Neural crest cell (in vitro differentiated cells): Measurements from ENCODE around the gene ANKRD34B. TPM values are rescaled to one million over a fixed set of nuclear protein-coding genes. Genes with fewer than 3 reads are reported as not detected.

Experiments
- DNase-seq: peaks from one replicate; pipeline ENCODE4 v3.0.0; 2021; ENCODE audit warnings: low read depth, mixed read lengths, low spot score
- H3K27ac Mint-ChIP-seq: one replicate; pipeline ENCODE4 v1.8.0; 2021; ENCODE audit warnings: mild to moderate bottlenecking, mixed read lengths; ENCODE audit not compliant: unreplicated experiment
- H3K27me3 Mint-ChIP-seq: 2 replicates; pipeline ENCODE4 v1.8.0; 2021; ENCODE audit warnings: low read depth, mild to moderate bottlenecking, mixed read lengths
- H3K36me3 Mint-ChIP-seq: 2 replicates; pipeline ENCODE4 v1.8.0; 2021; ENCODE audit warnings: low read depth, mild to moderate bottlenecking, mixed read lengths
- H3K4me1 Mint-ChIP-seq: 2 replicates; pipeline ENCODE4 v1.8.0; 2021; ENCODE audit warnings: mixed read lengths
- H3K4me3 Mint-ChIP-seq: one replicate; pipeline ENCODE4 v1.8.0; 2021; ENCODE audit warnings: mild to moderate bottlenecking, mixed read lengths
- H3K9me3 Mint-ChIP-seq: 2 replicates; pipeline ENCODE4 v1.8.0; 2021; ENCODE audit warnings: mixed read lengths
- total RNA-seq: library from RNA; stranded (reverse); gene quantifications from 2 replicates; pipeline ENCODE4 v1.2.1, GENCODE V29; 2021
- TF ChIP-seq, protein P1 (sequence below): fragments of 200-600 bp; sonication (generic); conservative IDR thresholded peaks from 2 replicates; pipeline ENCODE4 v1.5.0; 2021; ENCODE audit warnings: antibody characterized with exemption, mild to moderate bottlenecking

ANKRD34B gene
- total RNA-seq, 1 donor from 2014 or later: 0.05 TPM

DNA sequence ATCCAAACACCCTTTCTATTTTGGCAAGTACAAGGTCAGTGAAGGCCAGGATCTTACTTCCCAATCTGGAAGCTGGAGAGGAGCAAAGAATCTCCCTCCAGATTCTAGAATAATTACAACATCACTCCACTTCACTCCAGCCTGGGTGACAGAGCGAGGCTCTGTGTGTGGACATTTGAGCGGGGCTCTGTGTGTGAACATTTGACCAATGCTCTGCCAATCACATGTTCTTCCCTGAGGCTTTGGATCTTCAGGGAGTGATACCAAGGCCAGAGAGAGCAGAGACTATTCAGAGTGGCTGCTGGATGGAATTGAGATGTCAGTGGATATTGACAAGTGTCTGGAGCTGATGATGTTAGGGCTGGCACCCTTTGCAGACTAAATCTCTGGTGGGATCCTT, 24.7 kb upstream of the ANKRD34B start:
- Mint-ChIP-seq H3K4me1 (peaks cover 4% of the 10 kb centered on the region), H3K9me3 (no peaks in the 10 kb centered on the region), H3K36me3 (no peaks in the 10 kb centered on the region), H3K27ac (no peak overlapping the region), H3K27me3 (no peaks in the 10 kb centered on the region), H3K4me3 (no peak overlapping the region)
- TF ChIP-seq, protein P1, sequence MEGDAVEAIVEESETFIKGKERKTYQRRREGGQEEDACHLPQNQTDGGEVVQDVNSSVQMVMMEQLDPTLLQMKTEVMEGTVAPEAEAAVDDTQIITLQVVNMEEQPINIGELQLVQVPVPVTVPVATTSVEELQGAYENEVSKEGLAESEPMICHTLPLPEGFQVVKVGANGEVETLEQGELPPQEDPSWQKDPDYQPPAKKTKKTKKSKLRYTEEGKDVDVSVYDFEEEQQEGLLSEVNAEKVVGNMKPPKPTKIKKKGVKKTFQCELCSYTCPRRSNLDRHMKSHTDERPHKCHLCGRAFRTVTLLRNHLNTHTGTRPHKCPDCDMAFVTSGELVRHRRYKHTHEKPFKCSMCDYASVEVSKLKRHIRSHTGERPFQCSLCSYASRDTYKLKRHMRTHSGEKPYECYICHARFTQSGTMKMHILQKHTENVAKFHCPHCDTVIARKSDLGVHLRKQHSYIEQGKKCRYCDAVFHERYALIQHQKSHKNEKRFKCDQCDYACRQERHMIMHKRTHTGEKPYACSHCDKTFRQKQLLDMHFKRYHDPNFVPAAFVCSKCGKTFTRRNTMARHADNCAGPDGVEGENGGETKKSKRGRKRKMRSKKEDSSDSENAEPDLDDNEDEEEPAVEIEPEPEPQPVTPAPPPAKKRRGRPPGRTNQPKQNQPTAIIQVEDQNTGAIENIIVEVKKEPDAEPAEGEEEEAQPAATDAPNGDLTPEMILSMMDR: no peak
- no peak for DNase-seq

DNA sequence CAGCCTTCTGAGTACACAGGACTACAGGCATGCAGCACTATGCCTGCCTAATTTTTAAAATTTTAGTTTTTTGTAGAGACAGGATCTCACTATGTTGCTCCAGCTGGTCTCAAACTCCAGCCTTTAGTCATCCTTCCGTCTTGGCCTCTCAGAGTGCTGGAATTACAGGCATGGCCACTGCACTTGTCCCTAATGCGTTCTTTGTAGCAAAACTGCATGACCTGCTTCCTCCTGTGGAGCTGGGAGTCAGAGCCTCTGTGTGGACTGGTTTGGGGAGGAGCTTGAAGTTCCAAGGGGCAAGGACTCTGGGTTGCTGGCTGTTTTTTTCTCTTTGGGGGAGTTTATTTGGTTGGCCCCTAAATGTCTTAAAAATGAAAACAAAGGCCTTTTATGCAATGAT, 22.7 kb upstream of the ANKRD34B start:
- DNase-seq: no peak
- TF ChIP-seq, protein P1: no peak
- peaks cover 4% of the 10 kb centered on the region for H3K4me1 Mint-ChIP-seq
- no peak overlapping the region for H3K4me3 Mint-ChIP-seq
- H3K27me3 Mint-ChIP-seq: no peaks in the 10 kb centered on the region
- H3K9me3 Mint-ChIP-seq: no peaks in the 10 kb centered on the region
- H3K27ac Mint-ChIP-seq: no peak overlapping the region
- no peaks in the 10 kb centered on the region for H3K36me3 Mint-ChIP-seq

DNA sequence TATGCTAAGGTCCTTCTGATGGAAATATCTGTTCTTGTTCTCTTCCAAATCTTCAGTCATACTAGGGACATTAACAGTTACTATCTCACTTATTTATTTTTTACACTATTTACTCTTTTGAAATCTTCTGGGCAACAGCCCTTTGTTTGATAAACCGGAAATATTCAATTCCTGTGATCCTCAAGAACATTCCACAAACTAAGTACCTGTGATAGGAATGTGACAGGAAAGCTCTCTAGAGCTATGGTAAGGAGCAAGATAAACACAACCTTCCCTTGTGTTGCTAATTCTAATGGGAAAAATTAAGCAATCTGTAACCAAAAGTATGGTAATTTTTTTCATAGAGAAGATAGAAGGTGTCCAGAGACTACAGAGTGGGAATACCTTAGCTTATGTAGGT, 22.0 kb upstream of the ANKRD34B start:
- peaks cover 4% of the 10 kb centered on the region for H3K4me1 Mint-ChIP-seq
- TF ChIP-seq, protein P1: no peak
- no peak overlapping the region for H3K4me3 Mint-ChIP-seq

DNA sequence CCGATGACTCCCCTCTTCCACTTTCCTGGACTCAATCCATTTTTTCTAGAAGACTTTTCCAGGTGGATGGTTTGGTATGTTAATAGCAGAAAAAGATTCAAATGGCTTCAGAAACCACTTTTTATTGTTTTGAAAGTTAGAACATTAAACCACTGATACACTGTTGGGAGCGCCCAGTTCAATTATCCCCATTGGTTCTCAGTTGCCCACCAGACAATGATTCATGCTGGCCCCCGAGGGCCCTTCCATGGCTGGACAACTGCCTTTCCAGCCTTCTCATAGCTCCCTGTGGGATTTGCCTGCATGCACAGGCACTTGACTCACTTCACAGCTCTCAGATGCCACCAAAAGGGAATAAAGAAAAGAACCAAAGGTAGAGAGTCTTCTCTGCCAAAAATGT, 21.3 kb upstream of the ANKRD34B start:
- H3K36me3 Mint-ChIP-seq: no peaks in the 10 kb centered on the region
- H3K4me3 Mint-ChIP-seq: no peak overlapping the region
- H3K27ac Mint-ChIP-seq: no peak overlapping the region
- TF ChIP-seq, protein P1: no peak
- no peaks in the 10 kb centered on the region for H3K27me3 Mint-ChIP-seq
- no peaks in the 10 kb centered on the region for H3K9me3 Mint-ChIP-seq
- H3K4me1 Mint-ChIP-seq: peaks cover 4% of the 10 kb centered on the region
- no peak for DNase-seq

More for the DNA sequence above, 22.0 kb upstream of the ANKRD34B start:
- H3K36me3 Mint-ChIP-seq: no peaks in the 10 kb centered on the region
- no peaks in the 10 kb centered on the region for H3K27me3 Mint-ChIP-seq
- H3K9me3 Mint-ChIP-seq: no peaks in the 10 kb centered on the region
- no peak for DNase-seq
- H3K27ac Mint-ChIP-seq: no peak overlapping the region

DNA sequence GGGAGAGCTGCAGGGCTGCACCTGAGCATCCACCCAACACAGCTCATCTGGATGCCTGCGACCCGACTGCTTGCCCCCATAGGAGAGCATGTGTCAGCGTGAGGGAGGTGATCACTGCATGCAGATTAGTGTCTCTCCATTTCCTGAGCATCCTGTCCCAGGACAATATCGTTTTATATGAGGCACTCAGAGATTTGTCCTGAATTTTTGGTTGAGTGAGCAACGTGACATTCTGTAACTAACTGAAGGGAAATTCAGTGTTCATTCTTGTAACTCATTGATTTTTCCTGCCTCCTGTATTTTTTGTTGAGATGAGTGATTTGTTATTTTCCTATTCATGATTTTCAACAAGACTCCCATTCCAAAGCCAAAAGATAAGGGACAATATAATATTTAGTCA, 20.7 kb upstream of the ANKRD34B start:
- TF ChIP-seq, protein P1: no peak
- H3K36me3 Mint-ChIP-seq: no peaks in the 10 kb centered on the region
- H3K9me3 Mint-ChIP-seq: no peaks in the 10 kb centered on the region
- H3K4me1 Mint-ChIP-seq: no peaks in the 10 kb centered on the region
- no peak for DNase-seq
- no peak overlapping the region for H3K27ac Mint-ChIP-seq
- H3K4me3 Mint-ChIP-seq: no peak overlapping the region
- H3K27me3 Mint-ChIP-seq: no peaks in the 10 kb centered on the region
